GM23248 (cell line): ENCODE results near the gene MSL3B.

Experiments used
- DNase-seq: peaks from one replicate; pipeline ENCODE4 v3.0.0-alpha.2; 2015
- H2AFZ ChIP-seq: fragments of 200-600 bp; sonication (generic); 2 replicates; pipeline ENCODE4 v1.6.1; 2016; ENCODE audit warnings: antibody characterized with exemption
- H3F3A ChIP-seq: fragments of 200-600 bp; sonication (generic); 2 replicates; pipeline ENCODE4 v1.6.1; 2016; ENCODE audit warnings: mild to moderate bottlenecking, antibody characterized with exemption, mixed run types; ENCODE audit not compliant: insufficient read depth
- H3K27ac ChIP-seq: fragments of 200-600 bp; sonication (generic); 2 replicates; pipeline ENCODE4 v1.5.1; 2016; ENCODE audit warnings: mild to moderate bottlenecking
- H3K27me3 ChIP-seq: fragments of 200-600 bp; sonication (generic); replicated peaks from 2 replicates; pipeline ENCODE4 v1.6.1; 2016; ENCODE audit warnings: mild to moderate bottlenecking; ENCODE audit not compliant: insufficient read depth
- H3K36me3 ChIP-seq: fragments of 200-600 bp; sonication (generic); 2 replicates; pipeline ENCODE4 v1.6.1; 2016; ENCODE audit warnings: low read depth, mild to moderate bottlenecking
- H3K4me1 ChIP-seq: fragments of 200-600 bp; sonication (generic); 2 replicates; pipeline ENCODE4 v1.6.1; 2016; ENCODE audit warnings: mild to moderate bottlenecking; ENCODE audit not compliant: insufficient read depth
- H3K4me2 ChIP-seq: fragments of 200-600 bp; sonication (generic); one replicate; pipeline ENCODE4 v1.6.1; 2016; ENCODE audit warnings: mild to moderate bottlenecking; ENCODE audit not compliant: unreplicated experiment
- H3K4me3 ChIP-seq: fragments of 200-600 bp; sonication (generic); 2 replicates; pipeline ENCODE4 v1.5.1; 2016; ENCODE audit warnings: mild to moderate bottlenecking
- H3K79me2 ChIP-seq: fragments of 200-600 bp; sonication (generic); 2 replicates; pipeline ENCODE4 v1.6.1; 2016; ENCODE audit warnings: mild to moderate bottlenecking; ENCODE audit not compliant: insufficient read depth
- H3K9ac ChIP-seq: fragments of 200-600 bp; sonication (generic); 2 replicates; pipeline ENCODE4 v1.6.1; 2016; ENCODE audit warnings: mild to moderate bottlenecking
- H3K9me2 ChIP-seq: fragments of 200-600 bp; sonication (generic); 2 replicates; pipeline ENCODE4 v1.6.1; 2016; ENCODE audit warnings: mixed run types, mild to moderate bottlenecking, moderate library complexity; ENCODE audit not compliant: insufficient read depth
- H3K9me3 ChIP-seq: fragments of 200-600 bp; sonication (generic); one replicate; pipeline ENCODE4 v1.6.1; 2017; ENCODE audit warnings: low read depth
- H4K20me1 ChIP-seq: fragments of 200-600 bp; sonication (generic); 2 replicates; pipeline ENCODE4 v1.6.0; 2016; ENCODE audit not compliant: insufficient read depth
- EZH2 ChIP-seq: fragments of 200-600 bp; sonication (generic); IDR thresholded peaks from 2 replicates; pipeline ENCODE4 v1.6.1; 2018; ENCODE audit warnings: antibody characterized with exemption, mild to moderate bottlenecking; ENCODE audit not compliant: insufficient read depth, poor library complexity, severe bottlenecking
- EZH2phosphoT487 ChIP-seq: fragments of 200-600 bp; sonication (generic); IDR thresholded peaks from 2 replicates; pipeline ENCODE4 v1.6.1; 2018; ENCODE audit warnings: antibody characterized with exemption, moderate library complexity, mild to moderate bottlenecking, low read depth; ENCODE audit not compliant: insufficient read depth
- WGBS, 2 experiments: methylation state at CpG; one replicate each; pipeline ENCODE4 v1.1.6; 2015 to 2017; ENCODE audit warnings: low lambda C conversion rate in 2 of 2, low coverage in 1 of 2; ENCODE audit errors: missing lambda C conversion rate in 2 of 2; 5-methylcytosine and 5-hydroxymethylcytosine counted together
- in situ Hi-C: fragments of 300-500 bp; cut with MboI; formaldehyde crosslinking; loops from 2 replicates; pipeline ENCODE4 v1.15.0; 2020

Gene MSL3B

GRCh38 chr2:233830111-233830802 is 37.9 kb downstream of the MSL3B start:
- H3K79me2 ChIP-seq: no peaks in the 10 kb centered on the region
- in situ Hi-C loops: no loop called here
- DNase-seq: no peak

DNA sequence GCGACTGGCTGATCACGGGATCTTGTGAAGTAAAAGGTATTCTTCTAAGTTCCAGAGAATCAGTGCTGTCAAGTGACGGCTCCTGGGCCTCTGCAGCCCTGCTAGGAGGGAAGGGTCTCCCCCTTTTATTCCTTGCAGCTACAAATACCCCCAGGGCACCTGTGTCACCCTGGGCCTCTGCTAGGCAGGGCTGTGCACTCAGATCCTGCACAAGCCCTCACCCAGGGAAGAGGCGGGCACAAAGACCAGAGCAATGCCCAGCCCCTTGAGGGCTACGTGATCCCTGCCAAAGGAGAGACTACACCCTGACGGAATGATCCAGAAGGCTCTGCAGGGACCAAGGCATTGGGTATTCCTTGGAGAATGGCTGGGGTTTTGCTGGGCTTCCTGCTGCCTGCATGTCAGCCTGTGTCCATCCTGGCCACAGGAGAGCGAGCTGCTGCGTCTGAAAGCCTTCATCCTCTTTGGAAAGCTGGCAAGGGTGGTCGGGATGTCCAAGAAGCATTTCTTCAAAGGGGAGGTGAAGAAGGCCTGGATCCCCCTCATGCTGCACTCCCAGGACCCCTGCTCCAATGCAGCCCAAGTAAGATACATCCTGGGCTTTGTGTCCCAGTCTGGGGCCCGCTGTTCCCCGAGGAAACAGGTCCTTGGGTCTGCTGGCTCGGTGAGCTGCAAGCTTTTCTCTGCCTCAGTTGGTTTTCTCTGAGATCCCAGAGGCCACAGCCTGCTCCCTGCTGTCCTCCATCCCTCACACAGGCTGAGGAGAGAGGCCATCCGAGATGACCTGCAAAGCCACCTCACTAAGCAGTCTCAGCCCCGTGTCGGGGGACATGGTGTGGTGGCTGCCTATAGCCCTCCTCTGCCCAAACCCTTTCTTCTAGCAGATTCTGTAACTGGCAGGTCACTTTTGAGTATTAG is 38.7 kb downstream of the MSL3B start:
- Histone ChIP-seq H3K27ac (no peak overlapping the region), H3K4me2 (no peak overlapping the region), H3K27me3 (peaks cover 4% of the 10 kb centered on the region; the same call in 1 of the 2 replicates), H2AFZ (no peak overlapping the region), H3K4me1 (no peaks in the 10 kb centered on the region), H3K36me3 (no peaks in the 10 kb centered on the region), H3K9ac (no peak overlapping the region), H3F3A (no peaks in the 10 kb centered on the region), H3K9me2 (no peaks in the 10 kb centered on the region), H3K4me3 (no peak overlapping the region), H3K79me2 (no peaks in the 10 kb centered on the region), H3K9me3 (no peaks in the 10 kb centered on the region), H4K20me1 (no peaks in the 10 kb centered on the region)
- no peak for DNase-seq
- TF ChIP-seq EZH2phosphoT487 (no peak), EZH2 (no peak)
- in situ Hi-C loops: no loop called here
- 73 to 76% methylated on average over 15 of the region's 15 CpGs for WGBS, 2 experiments

More at GRCh38 chr2:233830111-233830802, 37.9 kb downstream of the MSL3B start:
- H3K27me3 ChIP-seq: no peaks in the 10 kb centered on the region
- H2AFZ ChIP-seq: no peak overlapping the region
- no peak for TF ChIP-seq EZH2
- TF ChIP-seq EZH2phosphoT487: no peak
- H3K9ac ChIP-seq: no peak overlapping the region
- H3K9me3 ChIP-seq: no peaks in the 10 kb centered on the region
- no peaks in the 10 kb centered on the region for H4K20me1 ChIP-seq
- no peaks in the 10 kb centered on the region for H3K9me2 ChIP-seq
- no peak overlapping the region for H3K4me2 ChIP-seq
- no peaks in the 10 kb centered on the region for H3K4me1 ChIP-seq
- 92 to 97% methylated on average over 6 of the region's 6 CpGs for WGBS, 2 experiments
- no peak overlapping the region for H3K4me3 ChIP-seq
- no peaks in the 10 kb centered on the region for H3K36me3 ChIP-seq
- H3F3A ChIP-seq: no peaks in the 10 kb centered on the region
- no peak overlapping the region for H3K27ac ChIP-seq

GRCh38 chr2:233828546-233829192 is 39.5 kb downstream of the MSL3B start:
- no peak overlapping the region for H2AFZ ChIP-seq
- H3K9me2 ChIP-seq: no peaks in the 10 kb centered on the region
- in situ Hi-C loops: no loop called here
- no peaks in the 10 kb centered on the region for H3K79me2 ChIP-seq
- no peak overlapping the region for H3K4me2 ChIP-seq
- no peak for DNase-seq
- H3K9ac ChIP-seq: no peak overlapping the region
- no peaks in the 10 kb centered on the region for H3K36me3 ChIP-seq
- 72% methylated on average over 23 to 24 of the region's 24 CpGs for WGBS, 2 experiments
- H3F3A ChIP-seq: no peaks in the 10 kb centered on the region
- H3K4me3 ChIP-seq: no peak overlapping the region
- TF ChIP-seq EZH2phosphoT487: no peak
- TF ChIP-seq EZH2: no peak
- no peaks in the 10 kb centered on the region for H4K20me1 ChIP-seq
- H3K4me1 ChIP-seq: no peaks in the 10 kb centered on the region
- H3K27me3 ChIP-seq: peaks cover 7% of the 10 kb centered on the region; the same call in 1 of the 2 replicates
- H3K9me3 ChIP-seq: no peaks in the 10 kb centered on the region
- no peak overlapping the region for H3K27ac ChIP-seq

DNA sequence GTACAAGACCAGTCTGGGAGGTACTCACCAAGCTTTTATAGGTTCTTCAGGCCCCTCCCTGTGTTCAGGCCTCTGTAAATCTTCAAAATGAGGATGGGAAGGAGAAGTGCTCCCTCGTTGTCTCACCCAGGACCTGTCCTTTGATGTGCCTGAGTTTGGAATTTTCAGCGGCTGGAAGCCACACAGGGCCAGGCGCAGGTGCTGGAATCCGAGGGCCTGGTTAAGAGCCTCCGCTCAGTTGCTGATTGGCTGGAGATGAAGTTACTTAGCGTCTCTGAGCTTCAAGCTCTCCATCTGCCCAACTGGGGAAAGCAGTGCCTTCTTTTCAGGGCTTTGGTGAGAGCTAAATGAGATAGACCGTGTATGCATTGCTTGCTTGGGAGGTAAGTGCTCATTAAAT is 43.8 kb downstream of the MSL3B start:
- WGBS, 2 experiments: 37 to 38% methylated on average over 7 of the region's 7 CpGs
- DNase-seq: no peak
- Histone ChIP-seq H3K9ac (no peak overlapping the region), H3K36me3 (no peaks in the 10 kb centered on the region), H3K27me3 (peaks cover 19% of the 10 kb centered on the region), H3K9me2 (no peaks in the 10 kb centered on the region), H3K4me1 (no peaks in the 10 kb centered on the region), H2AFZ (no peak overlapping the region), H3K4me3 (no peak overlapping the region), H3F3A (no peaks in the 10 kb centered on the region), H3K4me2 (no peak overlapping the region), H3K9me3 (no peaks in the 10 kb centered on the region), H3K79me2 (no peaks in the 10 kb centered on the region), H4K20me1 (no peaks in the 10 kb centered on the region), H3K27ac (no peak overlapping the region)
- in situ Hi-C loops: no loop called here
- TF ChIP-seq EZH2 (no peak), EZH2phosphoT487 (no peak)
